ENCODE data around the gene CAPN8. TPM values are rescaled to one million over a fixed set of nuclear protein-coding genes. Genes with fewer than 3 reads are reported as not detected.

The CAPN8 gene
- total RNA-seq = not detected

DNA sequence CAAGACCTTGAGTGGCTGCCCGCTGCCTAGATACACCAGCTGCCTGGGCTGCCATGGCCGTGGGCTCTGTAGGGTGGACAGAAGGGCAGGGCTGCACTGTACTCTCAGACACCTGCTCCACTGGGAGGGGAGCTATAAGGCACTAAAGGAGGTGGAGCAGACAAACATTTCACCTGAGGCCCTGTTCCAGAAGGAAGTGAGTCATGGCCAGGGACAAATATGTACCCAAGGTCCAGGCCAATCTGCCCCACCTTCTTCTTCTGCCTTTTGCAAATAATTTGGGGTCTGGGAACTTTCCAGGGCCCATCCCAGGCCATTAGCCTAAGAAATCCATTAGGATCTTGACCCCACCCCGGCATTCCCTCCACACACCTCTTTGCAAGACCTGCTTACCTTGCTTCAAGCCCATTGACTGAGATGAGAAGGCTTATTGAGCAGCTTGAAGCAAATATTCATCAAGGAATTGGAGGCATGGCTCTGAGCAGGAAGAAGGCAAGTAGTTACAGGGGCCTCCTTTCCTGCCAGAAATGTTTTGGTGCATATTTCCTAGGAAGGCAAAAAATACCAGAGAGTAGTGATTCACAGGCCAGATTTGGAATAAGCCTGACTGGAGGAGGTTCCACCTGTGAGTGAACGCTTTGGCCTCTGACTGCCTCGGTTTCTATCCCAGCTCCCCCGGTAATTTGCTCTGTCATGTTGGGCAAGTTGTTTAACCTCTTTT lies at the start of gene CAPN8:
Gene CAPN8, minus strand, starts transcription at position 110 of the 721 bp plus-strand sequence. Its CDS starts 55 bp downstream, at position 55.
- DNase-seq (ENCODE audit: low spot score in 2 of 2) = no peak
- H3K9me3 ChIP-seq = no peaks in the 10 kb centered on the region
- no peaks in the 10 kb centered on the region for H3K27me3 ChIP-seq
- intact Hi-C loops (cut with DNase I) = no loop called here
- TF ChIP-seq, protein P1, sequence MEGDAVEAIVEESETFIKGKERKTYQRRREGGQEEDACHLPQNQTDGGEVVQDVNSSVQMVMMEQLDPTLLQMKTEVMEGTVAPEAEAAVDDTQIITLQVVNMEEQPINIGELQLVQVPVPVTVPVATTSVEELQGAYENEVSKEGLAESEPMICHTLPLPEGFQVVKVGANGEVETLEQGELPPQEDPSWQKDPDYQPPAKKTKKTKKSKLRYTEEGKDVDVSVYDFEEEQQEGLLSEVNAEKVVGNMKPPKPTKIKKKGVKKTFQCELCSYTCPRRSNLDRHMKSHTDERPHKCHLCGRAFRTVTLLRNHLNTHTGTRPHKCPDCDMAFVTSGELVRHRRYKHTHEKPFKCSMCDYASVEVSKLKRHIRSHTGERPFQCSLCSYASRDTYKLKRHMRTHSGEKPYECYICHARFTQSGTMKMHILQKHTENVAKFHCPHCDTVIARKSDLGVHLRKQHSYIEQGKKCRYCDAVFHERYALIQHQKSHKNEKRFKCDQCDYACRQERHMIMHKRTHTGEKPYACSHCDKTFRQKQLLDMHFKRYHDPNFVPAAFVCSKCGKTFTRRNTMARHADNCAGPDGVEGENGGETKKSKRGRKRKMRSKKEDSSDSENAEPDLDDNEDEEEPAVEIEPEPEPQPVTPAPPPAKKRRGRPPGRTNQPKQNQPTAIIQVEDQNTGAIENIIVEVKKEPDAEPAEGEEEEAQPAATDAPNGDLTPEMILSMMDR (IDR thresholded peaks at IDR 0.05) = no peak
- no peaks in the 10 kb centered on the region for H3K36me3 ChIP-seq
- no peak within 1 kb of the TSS for H3K27ac ChIP-seq
- H3K4me3 ChIP-seq = no peak within 1 kb of the TSS
- H3K4me1 ChIP-seq = no peaks in the 10 kb centered on the region

DNA sequence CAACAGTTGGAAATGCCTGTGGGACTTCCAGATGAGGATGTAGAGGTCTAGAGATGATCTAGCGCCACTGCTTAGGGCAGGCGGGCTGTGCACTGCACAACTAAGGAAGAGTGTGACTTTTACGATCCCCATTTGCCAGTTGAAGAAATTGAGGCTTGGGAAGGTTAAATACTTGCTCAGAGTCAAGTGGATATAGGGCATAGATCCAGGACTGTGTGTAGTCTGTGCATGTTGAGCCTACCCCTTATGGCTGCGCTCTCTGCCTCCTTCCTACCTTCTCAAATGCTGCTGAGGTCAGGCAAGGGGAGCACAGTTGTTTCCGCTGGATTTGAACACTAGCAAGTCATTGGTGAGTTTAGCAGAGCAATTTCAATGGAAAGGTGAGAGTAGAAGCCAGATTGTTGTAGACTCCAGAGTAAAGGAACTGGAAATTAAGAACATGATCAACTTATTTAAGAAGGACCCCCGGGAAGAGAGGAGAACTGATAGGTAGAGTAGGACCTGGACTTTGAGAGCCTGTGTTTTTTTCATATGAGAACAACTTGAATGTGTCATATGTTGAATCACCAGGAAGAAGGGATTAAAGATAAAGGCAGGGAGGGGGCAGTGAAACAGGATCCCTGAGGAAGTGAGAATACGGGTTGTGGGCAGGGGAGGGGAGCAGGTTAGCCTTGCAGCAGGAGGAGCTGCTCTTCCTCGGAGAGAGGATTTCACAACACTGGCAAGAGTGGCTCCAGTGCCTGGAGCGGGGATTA lies 49.5 kb upstream of the CAPN8 start:
- H3K4me1 ChIP-seq = peaks cover 14 to 34% of the 10 kb centered on the region in 2 donors
- peak overlapping the region; percentile 20 to 62 for H3K27ac ChIP-seq
- DNase-seq (ENCODE audit: low spot score in 2 of 2) = no peak
- intact Hi-C loops (cut with DNase I) = loop anchor here (5.0 to 10.0 kb wide), 3 partner anchors 132 to 720 kb away; partner anchors contain the start of genes DEGS1, TP53BP2 and WDR26
- H3K4me3 ChIP-seq = peak overlapping the region in 1 of 2 donors; percentile 74
- no peaks in the 10 kb centered on the region for H3K9me3 ChIP-seq
- peaks cover 26 to 27% of the 10 kb centered on the region in 2 donors for H3K36me3 ChIP-seq
- TF ChIP-seq, protein P1 (IDR thresholded peaks at IDR 0.05) = no peak
- no peaks in the 10 kb centered on the region for H3K27me3 ChIP-seq

DNA sequence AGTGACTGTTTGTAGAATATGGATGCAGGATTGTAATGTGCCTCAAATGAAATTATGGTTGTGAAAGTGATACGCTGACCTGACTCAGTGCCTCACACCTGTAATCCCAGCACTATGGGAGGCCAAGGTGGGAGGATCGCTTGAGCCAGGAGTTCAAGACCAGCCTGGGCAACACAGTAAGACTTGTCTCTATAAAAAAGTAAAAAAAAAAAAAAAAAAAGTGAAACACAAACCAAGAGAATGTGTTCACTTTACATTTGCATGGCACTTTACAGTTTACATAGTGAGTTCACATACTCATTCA lies 48.9 kb upstream of the CAPN8 start:
- TF ChIP-seq, protein P1 (IDR thresholded peaks at IDR 0.05) = no peak
- Histone ChIP-seq H3K36me3 (peaks cover 19 to 21% of the 10 kb centered on the region in 2 donors), H3K4me3 (peak overlapping the region in 1 of 2 donors; percentile 74), H3K9me3 (no peaks in the 10 kb centered on the region), H3K4me1 (peaks cover 14 to 34% of the 10 kb centered on the region in 2 donors), H3K27ac (peak overlapping the region in 1 of 2 donors; percentile 89), H3K27me3 (no peaks in the 10 kb centered on the region)
- no peak for DNase-seq (ENCODE audit: low spot score in 2 of 2)
- intact Hi-C loops (cut with DNase I) = loop anchor here (5.0 to 10.0 kb wide), 3 partner anchors 133 to 720 kb away; partner anchors contain the start of genes DEGS1, TP53BP2 and WDR26

DNA sequence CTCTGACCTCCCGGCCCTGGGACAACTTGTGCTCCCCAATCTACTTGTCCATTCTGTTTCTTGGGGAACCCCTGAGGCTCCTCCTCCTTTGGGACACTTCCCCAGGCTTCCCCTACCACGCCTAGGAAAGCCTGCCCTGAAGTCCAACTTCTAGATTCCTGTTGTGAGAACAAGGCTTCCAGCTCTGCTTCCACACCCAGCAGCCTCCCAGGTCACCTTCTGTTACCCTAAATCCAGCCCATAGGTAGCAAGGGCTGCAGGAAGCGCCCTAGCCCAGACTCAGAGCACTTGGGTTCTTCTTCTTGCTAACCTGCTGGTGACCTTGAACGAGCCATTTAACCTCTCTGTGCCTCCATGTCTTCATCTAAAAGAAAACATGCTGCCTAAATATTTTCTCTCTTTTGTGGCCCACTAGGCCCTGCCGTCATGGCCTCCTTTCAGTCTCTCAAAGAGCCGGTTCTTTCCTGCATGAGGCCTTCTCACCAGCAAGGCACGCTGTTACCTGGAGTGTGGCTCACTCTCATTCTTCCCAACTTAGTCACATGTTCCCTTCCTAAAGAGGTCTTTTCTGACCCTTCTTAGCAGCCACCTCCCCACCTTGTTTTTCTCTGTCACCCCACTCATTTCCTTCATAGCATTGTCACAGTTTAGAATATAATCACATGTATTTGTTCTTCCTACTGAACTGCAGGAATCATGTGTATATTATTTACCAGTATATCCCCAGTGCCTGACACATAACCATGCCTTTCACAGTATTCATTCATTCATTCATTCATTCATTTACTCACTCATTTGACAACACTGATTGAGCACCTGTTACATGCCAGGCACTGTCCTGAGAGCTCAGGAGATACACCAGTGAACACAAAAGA lies 48.3 kb upstream of the CAPN8 start:
- no peaks in the 10 kb centered on the region for H3K9me3 ChIP-seq
- intact Hi-C loops (cut with DNase I) = loop anchor here (5.0 to 10.0 kb wide), 3 partner anchors 134 to 721 kb away; partner anchors contain the start of genes DEGS1, TP53BP2 and WDR26
- peaks cover 15 to 16% of the 10 kb centered on the region in 2 donors for H3K36me3 ChIP-seq
- DNase-seq (ENCODE audit: low spot score in 2 of 2) = no peak
- TF ChIP-seq, protein P1 (IDR thresholded peaks at IDR 0.05) = no peak
- H3K4me3 ChIP-seq = peak overlapping the region; percentile 74 to 96
- peak overlapping the region; percentile 89 to 95 for H3K27ac ChIP-seq
- H3K27me3 ChIP-seq = no peaks in the 10 kb centered on the region
- H3K4me1 ChIP-seq = peaks cover 14 to 36% of the 10 kb centered on the region in 2 donors

DNA sequence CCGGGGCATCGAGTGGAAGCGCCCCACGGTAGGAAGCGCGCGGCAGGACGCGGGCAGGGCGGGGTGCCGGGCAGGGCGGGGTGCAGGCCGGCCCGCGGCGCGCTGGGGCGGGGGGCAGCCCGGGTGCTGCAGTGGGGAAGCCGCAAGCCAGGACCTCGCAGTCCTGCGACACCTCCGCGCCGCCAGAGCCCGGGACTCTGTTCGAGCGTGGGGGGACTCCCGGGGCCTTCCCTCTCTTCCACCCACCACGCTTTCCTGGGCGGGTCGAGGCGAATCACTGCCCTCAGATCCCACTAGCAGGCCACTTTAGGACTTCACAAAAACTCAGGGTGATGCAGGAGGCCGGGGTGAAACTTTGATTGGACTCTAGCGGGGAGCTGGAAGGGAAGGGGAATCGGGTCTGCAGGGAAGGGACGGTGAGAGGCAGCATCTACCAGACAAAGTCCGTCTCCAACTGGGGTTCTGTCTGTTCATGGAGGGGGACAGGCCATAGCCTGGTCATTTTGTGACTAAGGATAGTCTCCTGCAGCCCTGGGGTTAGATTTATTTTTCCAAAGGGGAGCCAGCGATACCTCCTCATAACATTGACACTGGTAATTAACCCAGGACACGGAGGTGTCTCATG lies 47.5 kb upstream of the CAPN8 start:
- intact Hi-C loops (cut with DNase I) = loop anchor here (1.0 to 10.0 kb wide), 4 partner anchors 36 to 722 kb away; partner anchors contain the start of genes DEGS1, TP53BP2 and WDR26
- peak overlapping the region; percentile 89 to 95 for H3K27ac ChIP-seq
- TF ChIP-seq, protein P1 (IDR thresholded peaks at IDR 0.05) = no peak
- H3K27me3 ChIP-seq = no peaks in the 10 kb centered on the region
- H3K9me3 ChIP-seq = no peaks in the 10 kb centered on the region
- no peak for DNase-seq (ENCODE audit: low spot score in 2 of 2)
- peaks cover 14 to 38% of the 10 kb centered on the region in 2 donors for H3K4me1 ChIP-seq
- peak overlapping the region; percentile 74 to 96 for H3K4me3 ChIP-seq
- H3K36me3 ChIP-seq = peaks cover 6 to 8% of the 10 kb centered on the region in 2 donors
